ENCODE data around the gene POMT1. TPM values are rescaled to one million over a fixed set of nuclear protein-coding genes. Genes with fewer than 3 reads are reported as not detected.

Gene POMT1
- total RNA-seq, 4 donors from 2014 or later = 14.6 to 27.8 (median 18.4) TPM

- no peak overlapping the region for H3K4me3 ChIP-seq
- H3K36me3 ChIP-seq = peaks cover 63 to 100% (median 65%) of the 10 kb centered on the region in 3 donors
- DNase-seq = no peak
- no peaks in the 10 kb centered on the region for H3K27me3 ChIP-seq
- no peaks in the 10 kb centered on the region for H3K9me3 ChIP-seq
- H3K4me1 ChIP-seq = peaks cover 0 to 21% (median 14%) of the 10 kb centered on the region in 3 donors
- intact Hi-C loops (cut with DNase I) = no loop called here
- WGBS, 2 donors = 88% methylated on average over 1 of the region's 18 CpGs; no CpG with 5 or more reads in 1 of the 2 donors
- H3K27ac ChIP-seq = no peak overlapping the region
- TF ChIP-seq CTCF (IDR thresholded peaks at IDR 0.05) = no peak
Observed at GRCh38 chr9:131476777-131477345, 25.9 kb upstream of the POMT1 start.

- H3K4me3 ChIP-seq = no peak overlapping the region
- no peaks in the 10 kb centered on the region for H3K9me3 ChIP-seq
- DNase-seq = no peak
- peaks cover 67 to 100% (median 68%) of the 10 kb centered on the region in 3 donors for H3K36me3 ChIP-seq
- WGBS, 2 donors = 81 to 86% methylated on average over 6 to 7 of the region's 11 CpGs
- peaks cover 0 to 26% (median 15%) of the 10 kb centered on the region in 3 donors for H3K4me1 ChIP-seq
- TF ChIP-seq POLR2A (IDR thresholded peaks at IDR 0.05) = no peak
- TF ChIP-seq CTCF (IDR thresholded peaks at IDR 0.05) = no peak
- no peaks in the 10 kb centered on the region for H3K27me3 ChIP-seq
- intact Hi-C loops (cut with DNase I) = no loop called here
- H3K27ac ChIP-seq = no peak overlapping the region
Observed at GRCh38 chr9:131477367-131477766, 25.4 kb upstream of the POMT1 start.

GRCh38 chr9:131477816-131478419, 24.8 kb upstream of the POMT1 start:
- Histone ChIP-seq H3K27me3 (no peaks in the 10 kb centered on the region), H3K36me3 (peaks cover 71 to 100% (median 72%) of the 10 kb centered on the region in 3 donors), H3K9me3 (no peaks in the 10 kb centered on the region), H3K27ac (no peak overlapping the region), H3K4me3 (no peak overlapping the region), H3K4me1 (peaks cover 0 to 32% (median 15%) of the 10 kb centered on the region in 3 donors)
- WGBS, 2 donors = 66% methylated on average over 4 of the region's 19 CpGs; no CpG with 5 or more reads in 1 of the 2 donors
- DNase-seq = no peak
- TF ChIP-seq POLR2A (IDR thresholded peaks at IDR 0.05) = no peak
- no peak for TF ChIP-seq CTCF (IDR thresholded peaks at IDR 0.05)
- intact Hi-C loops (cut with DNase I) = no loop called here

- DNase-seq = no peak
- H3K27me3 ChIP-seq = no peaks in the 10 kb centered on the region
- TF ChIP-seq POLR2A (IDR thresholded peaks at IDR 0.05) (no peak), CTCF (IDR thresholded peaks at IDR 0.05) (peak in 4 of 6 experiments; percentile 13 to 62 (median 38))
- H3K36me3 ChIP-seq = peaks cover 71 to 100% (median 75%) of the 10 kb centered on the region in 3 donors
- no peak overlapping the region for H3K27ac ChIP-seq
- H3K4me3 ChIP-seq = no peak overlapping the region
- peaks cover 0 to 37% (median 19%) of the 10 kb centered on the region in 3 donors for H3K4me1 ChIP-seq
- WGBS, 2 donors = 58 to 67% methylated on average over 3 to 11 of the region's 12 CpGs
- intact Hi-C loops (cut with DNase I) = no loop called here
- no peaks in the 10 kb centered on the region for H3K9me3 ChIP-seq
Observed at GRCh38 chr9:131478421-131478868, 24.3 kb upstream of the POMT1 start.

GRCh38 chr9:131478911-131479310, 23.8 kb upstream of the POMT1 start:
- no peak for DNase-seq
- Histone ChIP-seq H3K27me3 (no peaks in the 10 kb centered on the region), H3K4me3 (no peak overlapping the region), H3K27ac (no peak overlapping the region), H3K4me1 (peaks cover 0 to 42% (median 24%) of the 10 kb centered on the region in 3 donors), H3K9me3 (no peaks in the 10 kb centered on the region), H3K36me3 (peaks cover 71 to 100% (median 75%) of the 10 kb centered on the region in 3 donors)
- intact Hi-C loops (cut with DNase I) = no loop called here
- WGBS, 2 donors = 86 to 91% methylated on average over 7 to 9 of the region's 10 CpGs
- TF ChIP-seq CTCF (IDR thresholded peaks at IDR 0.05) = no peak
- TF ChIP-seq POLR2A (IDR thresholded peaks at IDR 0.05) = no peak
